Endothelial cell of umbilical vein (primary cell): ENCODE data around the gene DDB1. TPM values are rescaled to one million over a fixed set of nuclear protein-coding genes. Genes with fewer than 3 reads are reported as not detected.

Experiments used
- BruUV-seq: library from RNA; stranded (reverse); fragments of 400-500 nt; replicated peaks from 2 replicates; lab custom pipeline; 2021; lab: Mats Ljungman, UMichigan
- CTCF ChIA-PET: fragments of 300-600, 350-600 bp; sonication (Branson Sonifier 250); formaldehyde crosslinking; loops from one replicate; lab custom pipeline; 2021; ENCODE audit warnings: antibody characterized with exemption, inconsistent platforms; lab: Charles Lee
- POLR2A ChIA-PET: fragments of 300-600, 350-600 bp; sonication (Branson Sonifier 250); formaldehyde crosslinking; loops from one replicate; lab custom pipeline; 2021; ENCODE audit warnings: antibody characterized with exemption, inconsistent platforms; lab: Charles Lee
- DNase-seq: peaks from one replicate; pipeline ENCODE4 v3.0.0-alpha.2; 2011; ENCODE audit warnings: low read depth, low spot score
- FAIRE-seq: peaks from 2 replicates; lab custom pipeline; 2011; peaks lifted over from hg19 to GRCh38; lab: Jason Lieb, UNC
- H2AFZ ChIP-seq: 2 replicates; pipeline ENCODE4 v1.6.0; 2012; ENCODE audit warnings: low read depth, low read length, control low read depth, inconsistent platforms
- H3K27ac ChIP-seq: 2 replicates; pipeline ENCODE4 v1.5.1; 2011; ENCODE audit warnings: low read depth, mild to moderate bottlenecking, control low read depth, low read length, moderate library complexity; ENCODE audit not compliant: insufficient read depth
- H3K27me3 ChIP-seq, 2 experiments: 2 replicates each; pipeline versions ENCODE4 v1.6.0 to v1.6.1; 2011; ENCODE audit warnings: low read length in 2 of 2, mixed read lengths in 1 of 2; ENCODE audit not compliant: control insufficient read depth in 2 of 2, insufficient read depth in 2 of 2
- H3K36me3 ChIP-seq, 2 experiments: 2 replicates in 1 of 2; 3 replicates in 1 of 2; pipeline ENCODE4 v1.5.1; 2011; ENCODE audit warnings: low read length in 2 of 2, mild to moderate bottlenecking in 1 of 2, moderate library complexity in 1 of 2; ENCODE audit not compliant: control insufficient read depth in 2 of 2, insufficient read depth in 2 of 2; ENCODE audit errors: extremely low read depth in 1 of 2
- H3K4me1 ChIP-seq: 3 replicates; pipeline ENCODE4 v1.5.1; 2011; ENCODE audit warnings: mild to moderate bottlenecking, low read length; ENCODE audit not compliant: control insufficient read depth, insufficient read depth; ENCODE audit errors: extremely low read depth
- H3K4me2 ChIP-seq: 2 replicates; pipeline ENCODE4 v1.6.1; 2011; ENCODE audit warnings: low read length, control low read depth, mixed read lengths; ENCODE audit not compliant: insufficient read depth
- H3K4me3 ChIP-seq, 3 experiments: fragments of 200-600 bp in 1 of 3; sonication (generic), shearing (Covaris generic) in 1 of 3; replicated peaks in 1 of 3; 2 replicates each; pipeline ENCODE4 v1.5.1; 2011 to 2016; ENCODE audit warnings: control low read depth in 3 of 3, low read length in 3 of 3, mild to moderate bottlenecking in 2 of 3, inconsistent platforms in 1 of 3, low read depth in 1 of 3, moderate library complexity in 1 of 3; ENCODE audit not compliant: insufficient read depth in 1 of 3
- H3K79me2 ChIP-seq: 2 replicates; pipeline ENCODE4 v1.6.0; 2012; ENCODE audit warnings: low read length, inconsistent platforms; ENCODE audit not compliant: control insufficient read depth, insufficient read depth
- H3K9ac ChIP-seq: replicated peaks from 2 replicates; pipeline ENCODE3; 2011; ENCODE audit warnings: low read length, control low read depth; ENCODE audit not compliant: insufficient read depth; ENCODE audit errors: extremely low read depth
- H3K9me1 ChIP-seq: replicated peaks from 3 replicates; pipeline ENCODE4 v1.6.0; 2011; ENCODE audit warnings: mild to moderate bottlenecking, low read length; ENCODE audit not compliant: control insufficient read depth, insufficient read depth; ENCODE audit errors: extremely low read depth
- H3K9me3 ChIP-seq: replicated peaks from 2 replicates; pipeline ENCODE4 v1.5.1; 2012; ENCODE audit warnings: low read length, inconsistent platforms; ENCODE audit not compliant: control insufficient read depth, insufficient read depth
- H4K20me1 ChIP-seq: replicated peaks from 2 replicates; pipeline ENCODE3; 2011; ENCODE audit warnings: mild to moderate bottlenecking, low read length; ENCODE audit not compliant: control insufficient read depth, insufficient read depth; ENCODE audit errors: extremely low read depth
- FOS ChIP-seq: IDR thresholded peaks from 2 replicates; pipeline ENCODE4 v1.6.1; 2011; ENCODE audit warnings: mild to moderate bottlenecking, low read length, moderate library complexity, borderline replicate concordance; ENCODE audit not compliant: insufficient read depth
- GATA2 ChIP-seq: IDR thresholded peaks from 2 replicates; pipeline ENCODE4 v1.7.0; 2011; ENCODE audit warnings: low read depth, mild to moderate bottlenecking, moderate library complexity, mixed read lengths, low read length; ENCODE audit not compliant: insufficient read length, insufficient read depth
- MAX ChIP-seq: IDR thresholded peaks from 2 replicates; pipeline ENCODE4 v1.6.1; 2011; ENCODE audit not compliant: insufficient read depth, insufficient read length
- dilution Hi-C: fragments of 300-500 bp; cut with MboI; formaldehyde crosslinking; loops from one replicate; pipeline ENCODE4 v1.15.0; 2019; ENCODE audit warnings: low sequenced_read_pairs; ENCODE audit not compliant: extremely low pct_ligation_motif_present
- intact Hi-C: fragments of 100-400 bp; cut with micrococcal nuclease; formaldehyde crosslinking; loops from one replicate; pipeline ENCODE4 v1.10.0; 2022
- polyA plus RNA-seq, 4 experiments: library from polyadenylated mRNA; depleted of rRNA in 3 of 4; stranded (reverse) in 3 of 4; unstranded in 1 of 4; fragments of >200 nt; gene quantifications; 2 replicates each; pipeline versions ENCODE4 v1.2.1 to v1.2.3, GENCODE V29; 2011 to 2012; ENCODE audit warnings: missing spikeins in 1 of 4
- total RNA-seq: library from RNA; stranded (reverse); gene quantifications from 2 replicates; pipeline ENCODE4 v1.2.3, GENCODE V29; 2021
- TF ChIP-seq, protein P1 (sequence below), 2 donors: IDR thresholded peaks; 1 replicate in 1 of 2; 2 replicates in 1 of 2; pipeline ENCODE4 v1.5.1; 2011; ENCODE audit warnings: low read length in 2 of 2, mild to moderate bottlenecking in 2 of 2, moderate library complexity in 2 of 2, control low read depth in 1 of 2, inconsistent platforms in 1 of 2, low read depth in 1 of 2; ENCODE audit not compliant: insufficient read depth in 1 of 2; ENCODE audit errors: extremely low read depth in 1 of 2

Gene DDB1
- total and polyA plus RNA-seq, 2 donors (not counting 3 experiments of a cell fraction or from before 2014, with no cell fraction given), result 229 to 230 TPM

DNA sequence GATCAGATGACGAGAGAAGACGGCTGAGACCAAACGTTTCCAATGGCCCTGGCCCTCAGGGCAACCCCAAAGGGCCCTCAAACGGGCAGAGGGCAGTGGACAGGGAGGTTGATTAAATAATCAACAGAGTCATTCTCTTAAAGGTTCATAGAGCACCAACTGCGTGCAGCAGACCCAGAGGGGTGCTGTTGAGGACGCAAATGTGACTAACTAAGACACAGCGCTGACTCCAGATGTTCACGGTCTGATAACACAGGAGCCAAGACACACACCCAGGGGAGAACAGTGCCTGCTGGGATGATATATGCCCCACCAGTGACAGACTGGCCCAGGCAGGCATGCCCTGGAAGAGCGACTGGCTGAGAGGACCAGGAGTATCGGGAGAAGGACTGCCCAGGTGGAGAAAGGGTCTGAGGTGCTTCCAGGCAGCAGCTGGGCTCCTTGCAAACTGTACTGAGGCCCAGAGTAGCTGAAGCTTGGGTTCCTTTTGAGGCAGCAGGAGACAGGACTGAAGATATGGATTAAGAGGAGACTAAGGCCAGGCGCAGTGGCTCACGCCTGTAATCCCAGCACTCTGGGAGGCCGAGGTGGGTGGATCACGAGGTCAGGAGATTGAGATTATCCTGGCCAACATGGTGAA is 45.4 kb downstream of the DDB1 start:
- H3K79me2 ChIP-seq, result no peaks in the 10 kb centered on the region
- dilution Hi-C loops, result no loop called here
- peaks cover 0 to 2% of the 10 kb centered on the region in 2 experiments for H3K27me3 ChIP-seq
- no peak for FAIRE-seq
- H2AFZ ChIP-seq, result no peak overlapping the region
- H3K9me3 ChIP-seq, result no peaks in the 10 kb centered on the region
- no peaks in the 10 kb centered on the region for H3K36me3 ChIP-seq
- no peak for DNase-seq
- no peak overlapping the region for H3K4me2 ChIP-seq
- no peaks in the 10 kb centered on the region for H3K4me1 ChIP-seq
- BruUV-seq, result no TSS peak
- no peak overlapping the region for H3K27ac ChIP-seq
- ChIA-PET CTCF (no interaction called here), POLR2A (no interaction called here)
- H3K4me3 ChIP-seq, result no peak overlapping the region
- TF ChIP-seq GATA2 (no peak), FOS (no peak), MAX (no peak)
- TF ChIP-seq, protein P1, sequence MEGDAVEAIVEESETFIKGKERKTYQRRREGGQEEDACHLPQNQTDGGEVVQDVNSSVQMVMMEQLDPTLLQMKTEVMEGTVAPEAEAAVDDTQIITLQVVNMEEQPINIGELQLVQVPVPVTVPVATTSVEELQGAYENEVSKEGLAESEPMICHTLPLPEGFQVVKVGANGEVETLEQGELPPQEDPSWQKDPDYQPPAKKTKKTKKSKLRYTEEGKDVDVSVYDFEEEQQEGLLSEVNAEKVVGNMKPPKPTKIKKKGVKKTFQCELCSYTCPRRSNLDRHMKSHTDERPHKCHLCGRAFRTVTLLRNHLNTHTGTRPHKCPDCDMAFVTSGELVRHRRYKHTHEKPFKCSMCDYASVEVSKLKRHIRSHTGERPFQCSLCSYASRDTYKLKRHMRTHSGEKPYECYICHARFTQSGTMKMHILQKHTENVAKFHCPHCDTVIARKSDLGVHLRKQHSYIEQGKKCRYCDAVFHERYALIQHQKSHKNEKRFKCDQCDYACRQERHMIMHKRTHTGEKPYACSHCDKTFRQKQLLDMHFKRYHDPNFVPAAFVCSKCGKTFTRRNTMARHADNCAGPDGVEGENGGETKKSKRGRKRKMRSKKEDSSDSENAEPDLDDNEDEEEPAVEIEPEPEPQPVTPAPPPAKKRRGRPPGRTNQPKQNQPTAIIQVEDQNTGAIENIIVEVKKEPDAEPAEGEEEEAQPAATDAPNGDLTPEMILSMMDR (IDR thresholded peaks at IDR 0.05; ENCODE audit: extremely low read depth in 1 of 2, insufficient read depth in 1 of 2, low read depth in 1 of 2, low read length in 2 of 2), result no peak
- no peaks in the 10 kb centered on the region for H4K20me1 ChIP-seq
- intact Hi-C loops, result no loop called here
- no peak overlapping the region for H3K9ac ChIP-seq
- H3K9me1 ChIP-seq, result no peaks in the 10 kb centered on the region
